Endothelial cell (in vitro differentiated cells): ENCODE results near the gene MAPK13. TPM values are rescaled to one million over a fixed set of nuclear protein-coding genes. Genes with fewer than 3 reads are reported as not detected.

Experiments used
- DNase-seq: peaks from one replicate; pipeline ENCODE4 v3.0.0; 2021; ENCODE audit warnings: low spot score
- H3K27ac Mint-ChIP-seq: one replicate; pipeline ENCODE4 v1.8.0; 2021; ENCODE audit warnings: mixed read lengths, inconsistent platforms; ENCODE audit not compliant: unreplicated experiment
- H3K27me3 Mint-ChIP-seq: one replicate; pipeline ENCODE4 v1.8.0; 2021; ENCODE audit warnings: mild to moderate bottlenecking, moderate library complexity, mixed read lengths, inconsistent platforms; ENCODE audit not compliant: unreplicated experiment
- H3K36me3 Mint-ChIP-seq: one replicate; pipeline ENCODE4 v1.8.0; 2021; ENCODE audit warnings: mild to moderate bottlenecking, low read depth, mixed read lengths, inconsistent platforms; ENCODE audit not compliant: unreplicated experiment
- H3K4me1 Mint-ChIP-seq: one replicate; pipeline ENCODE4 v1.8.0; 2021; ENCODE audit warnings: mild to moderate bottlenecking, mixed read lengths, inconsistent platforms; ENCODE audit not compliant: unreplicated experiment
- H3K4me3 Mint-ChIP-seq: one replicate; pipeline ENCODE4 v1.8.0; 2021; ENCODE audit warnings: mild to moderate bottlenecking, mixed read lengths, inconsistent platforms; ENCODE audit not compliant: unreplicated experiment
- H3K9me3 Mint-ChIP-seq: one replicate; pipeline ENCODE4 v1.8.0; 2021; ENCODE audit warnings: mixed read lengths, inconsistent platforms; ENCODE audit not compliant: unreplicated experiment
- total RNA-seq: library from RNA; stranded (reverse); fragmentation: NEBNext Ultra II Directional; extraction: Animal tissue kit (Norgen Biotek cat#: 25700); gene quantifications from one replicate; pipeline ENCODE4 v1.2.1, GENCODE V29; 2021; ENCODE audit not compliant: unreplicated experiment
- TF ChIP-seq, protein P1 (sequence below): fragments of 200-600 bp; sonication (generic); IDR thresholded peaks from one replicate; pipeline ENCODE4 v1.5.0; 2021; ENCODE audit warnings: antibody characterized with exemption; ENCODE audit not compliant: unreplicated experiment

MAPK13 gene
- total RNA-seq, 1 donor from 2014 or later = 6.6 TPM

DNA sequence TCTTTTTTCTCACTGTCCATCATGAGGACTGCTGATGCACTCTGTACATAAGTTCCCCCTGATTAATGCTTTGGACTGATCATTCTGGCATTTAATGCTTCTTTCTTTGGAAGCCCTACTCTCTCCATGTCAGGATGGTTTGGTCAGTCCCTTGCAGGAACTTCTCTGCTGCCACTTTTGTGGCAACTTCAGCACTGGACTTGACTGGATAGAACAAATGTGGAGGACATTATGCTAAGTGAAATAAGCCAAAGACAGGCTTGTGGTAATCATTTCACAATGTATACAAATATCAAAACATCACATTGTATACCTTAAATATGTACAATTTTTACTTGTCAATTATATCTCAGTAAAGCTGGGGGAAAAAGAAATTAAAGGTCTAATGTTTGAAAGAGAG, 54.0 kb downstream of the MAPK13 start:
- no peak overlapping the region for H3K27ac Mint-ChIP-seq
- TF ChIP-seq, protein P1, sequence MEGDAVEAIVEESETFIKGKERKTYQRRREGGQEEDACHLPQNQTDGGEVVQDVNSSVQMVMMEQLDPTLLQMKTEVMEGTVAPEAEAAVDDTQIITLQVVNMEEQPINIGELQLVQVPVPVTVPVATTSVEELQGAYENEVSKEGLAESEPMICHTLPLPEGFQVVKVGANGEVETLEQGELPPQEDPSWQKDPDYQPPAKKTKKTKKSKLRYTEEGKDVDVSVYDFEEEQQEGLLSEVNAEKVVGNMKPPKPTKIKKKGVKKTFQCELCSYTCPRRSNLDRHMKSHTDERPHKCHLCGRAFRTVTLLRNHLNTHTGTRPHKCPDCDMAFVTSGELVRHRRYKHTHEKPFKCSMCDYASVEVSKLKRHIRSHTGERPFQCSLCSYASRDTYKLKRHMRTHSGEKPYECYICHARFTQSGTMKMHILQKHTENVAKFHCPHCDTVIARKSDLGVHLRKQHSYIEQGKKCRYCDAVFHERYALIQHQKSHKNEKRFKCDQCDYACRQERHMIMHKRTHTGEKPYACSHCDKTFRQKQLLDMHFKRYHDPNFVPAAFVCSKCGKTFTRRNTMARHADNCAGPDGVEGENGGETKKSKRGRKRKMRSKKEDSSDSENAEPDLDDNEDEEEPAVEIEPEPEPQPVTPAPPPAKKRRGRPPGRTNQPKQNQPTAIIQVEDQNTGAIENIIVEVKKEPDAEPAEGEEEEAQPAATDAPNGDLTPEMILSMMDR = no peak

DNA sequence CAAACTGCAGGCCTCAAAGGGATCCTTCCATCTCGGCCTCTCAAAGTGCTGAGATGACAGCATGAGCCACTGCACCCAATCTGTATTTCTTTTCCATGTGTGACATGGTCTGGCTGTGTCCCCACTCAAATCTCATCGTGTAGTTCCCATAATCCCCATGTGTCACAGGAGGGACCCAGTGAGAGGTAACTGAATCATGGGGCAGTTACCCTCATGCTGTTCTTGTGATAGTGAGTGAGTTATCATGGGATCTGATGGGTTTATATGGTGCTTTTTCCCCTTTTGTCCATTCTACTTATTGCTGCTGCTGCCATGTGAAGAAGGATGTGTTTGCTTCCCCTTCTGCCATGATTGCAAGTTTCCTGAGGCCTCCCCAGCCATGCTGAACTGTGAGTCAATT, 55.9 kb downstream of the MAPK13 start:
- peaks cover 2% of the 10 kb centered on the region for H3K27me3 Mint-ChIP-seq
- TF ChIP-seq, protein P1 = no peak
- H3K27ac Mint-ChIP-seq = no peak overlapping the region
- H3K4me1 Mint-ChIP-seq = peaks cover 6% of the 10 kb centered on the region
- no peaks in the 10 kb centered on the region for H3K9me3 Mint-ChIP-seq
- H3K36me3 Mint-ChIP-seq = no peaks in the 10 kb centered on the region
- no peak for DNase-seq
- H3K4me3 Mint-ChIP-seq = no peak overlapping the region

More for the DNA sequence above, 54.0 kb downstream of the MAPK13 start:
- Mint-ChIP-seq H3K4me3 (no peak overlapping the region), H3K4me1 (peaks cover 6% of the 10 kb centered on the region), H3K27me3 (peaks cover 2% of the 10 kb centered on the region), H3K36me3 (peaks cover 3% of the 10 kb centered on the region), H3K9me3 (no peaks in the 10 kb centered on the region)
- no peak for DNase-seq

DNA sequence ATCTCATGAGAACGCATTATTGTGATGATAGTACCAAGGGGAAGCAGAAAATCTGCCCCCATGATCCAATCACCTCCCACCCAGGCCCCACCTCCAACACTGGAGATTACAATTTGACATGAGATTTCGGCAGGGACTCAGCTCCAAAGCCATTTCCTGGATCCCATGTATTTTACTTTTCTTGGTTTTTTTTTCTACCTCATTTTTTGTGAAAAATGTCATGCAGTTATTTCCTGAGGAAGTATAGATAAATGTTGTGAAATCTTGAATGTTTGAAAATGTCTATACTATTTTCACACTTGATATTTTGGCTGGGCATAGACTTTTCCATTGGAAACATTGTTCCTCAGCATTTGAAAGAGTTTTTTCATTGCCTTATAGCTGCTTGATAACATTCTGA, 57.1 kb downstream of the MAPK13 start:
- H3K9me3 Mint-ChIP-seq = no peaks in the 10 kb centered on the region
- peaks cover 6% of the 10 kb centered on the region for H3K4me1 Mint-ChIP-seq
- DNase-seq = no peak
- no peak overlapping the region for H3K27ac Mint-ChIP-seq
- TF ChIP-seq, protein P1 = no peak
- H3K36me3 Mint-ChIP-seq = no peaks in the 10 kb centered on the region
- no peak overlapping the region for H3K4me3 Mint-ChIP-seq
- peaks cover 2% of the 10 kb centered on the region for H3K27me3 Mint-ChIP-seq

Other genes with a start within 250 kb of the MAPK13 start
- gene SRPK1, start 209.4 kb upstream of the MAPK13 start, total RNA-seq = 59.6 TPM
- gene SLC26A8, start 105.9 kb upstream of the MAPK13 start, total RNA-seq = 0.97 TPM
- gene MAPK14, start 102.7 kb upstream of the MAPK13 start, total RNA-seq = 73.2 TPM
- gene BRPF3, start 66.2 kb downstream of the MAPK13 start, total RNA-seq = 37.6 TPM
- gene PNPLA1, start 139.5 kb downstream of the MAPK13 start, total RNA-seq = not detected
- gene BNIP5, start 206.4 kb downstream of the MAPK13 start, total RNA-seq = not detected